HG02588 (cell line): ENCODE results near the gene LRCH3.
"Not testable (repeated sequence)": the region's sequence is repeated elsewhere in the genome, so short reads cannot be mapped to it uniquely, and the experiment has no call there.

Source experiments
- ATAC-seq: cut with Tn5 transposase; IDR thresholded peaks from one replicate; pipeline ENCODE4 v1.9.1; 2021; ENCODE audit warnings: mild to moderate bottlenecking, moderate library complexity; ENCODE audit not compliant: unreplicated experiment

Gene LRCH3

GRCh38 chr3:197882586-197882985 is 91.5 kb downstream of the LRCH3 start:
- no peak for ATAC-seq

GRCh38 chr3:197883541-197883940 is 92.5 kb downstream of the LRCH3 start:
- ATAC-seq, result no peak

- ATAC-seq, result not testable (repeated sequence)
These were observed 93.3 kb downstream of the LRCH3 start for GRCh38 chr3:197884330-197884729.

GRCh38 chr3:197886052-197886451 is 95.0 kb downstream of the LRCH3 start:
- ATAC-seq, result not testable (repeated sequence)

GRCh38 chr3:197887430-197888053 is 96.5 kb downstream of the LRCH3 start:
- not testable (repeated sequence) for ATAC-seq

- ATAC-seq, result no peak
These were observed 97.5 kb downstream of the LRCH3 start for GRCh38 chr3:197888511-197888910.

GRCh38 chr3:197889204-197889930 is 98.3 kb downstream of the LRCH3 start:
- no peak for ATAC-seq

- no peak for ATAC-seq
These were observed 99.6 kb downstream of the LRCH3 start for GRCh38 chr3:197890693-197891092.

GRCh38 chr3:197892162-197892561 is 101.1 kb downstream of the LRCH3 start:
- no peak for ATAC-seq

- ATAC-seq, result no peak
These were observed 105.4 kb downstream of the LRCH3 start for GRCh38 chr3:197896421-197896820.

GRCh38 chr3:197899833-197900478 is 108.9 kb downstream of the LRCH3 start:
- no peak for ATAC-seq

GRCh38 chr3:197901626-197902025 is 110.6 kb downstream of the LRCH3 start:
- no peak for ATAC-seq

- ATAC-seq, result peak; percentile 85
These were observed 115.2 kb downstream of the LRCH3 start for GRCh38 chr3:197906023-197906849.

GRCh38 chr3:197906850-197907187 is 115.8 kb downstream of the LRCH3 start:
- no peak for ATAC-seq

GRCh38 chr3:197907196-197907595 is 116.1 kb downstream of the LRCH3 start:
- no peak for ATAC-seq

- not testable (repeated sequence) for ATAC-seq
These were observed 117.5 kb downstream of the LRCH3 start for GRCh38 chr3:197908550-197908949.

GRCh38 chr3:197908957-197909701 is 118.1 kb downstream of the LRCH3 start:
- no peak for ATAC-seq

- ATAC-seq, result no peak
These were observed 121.9 kb downstream of the LRCH3 start for GRCh38 chr3:197912741-197913476.

- no peak for ATAC-seq
These were observed 122.8 kb downstream of the LRCH3 start for GRCh38 chr3:197913641-197914380.
